Stimulated activated CD8-positive, alpha-beta memory T cell treated with anti-CD3 and anti-CD28 coated beads, Interleukin-12 subunit alpha, Interleukin-12 subunit beta, amount 100 ng/mL, for 24 hours (primary cell): ENCODE measurements around the gene SEMA3D.

ENCODE experiments used
- DNase-seq: peaks from one replicate; pipeline ENCODE4 v3.0.0-alpha.2; 2020; ENCODE audit errors: extremely low read depth

Gene SEMA3D

GRCh38 chr7:85184599-85185423 is 2.0 kb downstream of the SEMA3D start:
- no peak for DNase-seq

- DNase-seq, result no peak
Observed at GRCh38 chr7:85183296-85183695, 3.6 kb downstream of the SEMA3D start.

GRCh38 chr7:85178531-85179298 is 8.1 kb downstream of the SEMA3D start:
- DNase-seq, result no peak

GRCh38 chr7:85177316-85177715 is 9.5 kb downstream of the SEMA3D start:
- no peak for DNase-seq

GRCh38 chr7:85176197-85176596 is 10.7 kb downstream of the SEMA3D start:
- DNase-seq, result no peak

GRCh38 chr7:85175217-85175616 is 11.6 kb downstream of the SEMA3D start:
- DNase-seq, result no peak

- no peak for DNase-seq
Observed at GRCh38 chr7:85172530-85172941, 14.3 kb downstream of the SEMA3D start.

GRCh38 chr7:85167636-85168035 is 19.2 kb downstream of the SEMA3D start:
- DNase-seq, result no peak

GRCh38 chr7:85165263-85165662 is 21.6 kb downstream of the SEMA3D start:
- DNase-seq, result no peak

- DNase-seq, result no peak
Observed at GRCh38 chr7:85164376-85164775, 22.5 kb downstream of the SEMA3D start.

- DNase-seq, result no peak
Observed at GRCh38 chr7:85162721-85163120, 24.1 kb downstream of the SEMA3D start.

- DNase-seq, result no peak
Observed at GRCh38 chr7:85160223-85160622, 26.6 kb downstream of the SEMA3D start.

GRCh38 chr7:85159003-85159402 is 27.9 kb downstream of the SEMA3D start:
- no peak for DNase-seq

- DNase-seq, result no peak
Observed at GRCh38 chr7:85156661-85157208, 30.1 kb downstream of the SEMA3D start.

GRCh38 chr7:85154282-85154937 is 32.4 kb downstream of the SEMA3D start:
- DNase-seq, result no peak

GRCh38 chr7:85153715-85154114 is 33.1 kb downstream of the SEMA3D start:
- DNase-seq, result no peak

- DNase-seq, result no peak
Observed at GRCh38 chr7:85150624-85151023, 36.2 kb downstream of the SEMA3D start.

- DNase-seq, result no peak
Observed at GRCh38 chr7:85144771-85145170, 42.1 kb downstream of the SEMA3D start.

GRCh38 chr7:85135977-85136376 is 50.9 kb downstream of the SEMA3D start:
- no peak for DNase-seq

GRCh38 chr7:85133560-85133959 is 53.3 kb downstream of the SEMA3D start:
- DNase-seq, result no peak

GRCh38 chr7:85133006-85133405 is 53.9 kb downstream of the SEMA3D start:
- no peak for DNase-seq

- no peak for DNase-seq
Observed at GRCh38 chr7:85130702-85131101, 56.2 kb downstream of the SEMA3D start.
